GM18519 (cell line): ENCODE measurements around the gene SLC22A15.

Source experiments
- ATAC-seq: cut with Tn5 transposase; IDR thresholded peaks from one replicate; pipeline ENCODE4 v1.9.1; 2021; ENCODE audit warnings: mild to moderate bottlenecking, moderate library complexity; ENCODE audit not compliant: unreplicated experiment, low FRiP score

SLC22A15 gene

GRCh38 chr1:116096013-116096618, 119.8 kb downstream of the SLC22A15 start:
- ATAC-seq = no peak

- ATAC-seq = no peak
These were observed 121.3 kb downstream of the SLC22A15 start for GRCh38 chr1:116097626-116098025.

- no peak for ATAC-seq
These were observed 123.1 kb downstream of the SLC22A15 start for GRCh38 chr1:116099379-116099778.

- no peak for ATAC-seq
These were observed 123.6 kb downstream of the SLC22A15 start for GRCh38 chr1:116099919-116100318.

GRCh38 chr1:116104667-116105066, 128.4 kb downstream of the SLC22A15 start:
- no peak for ATAC-seq

GRCh38 chr1:116105996-116106395, 129.7 kb downstream of the SLC22A15 start:
- no peak for ATAC-seq

- no peak for ATAC-seq
These were observed 130.3 kb downstream of the SLC22A15 start for GRCh38 chr1:116106646-116107045.

GRCh38 chr1:116107371-116107770, 131.1 kb downstream of the SLC22A15 start:
- ATAC-seq = no peak

GRCh38 chr1:116110567-116111523, 134.5 kb downstream of the SLC22A15 start, which contains the start of gene MAB21L3:
Gene MAB21L3 (plus strand): TSS chr1:116111399. CDS start chr1:116112616, 1,217 bp downstream.
- no peak for ATAC-seq

- ATAC-seq = no peak
These were observed 135.3 kb downstream of the SLC22A15 start for GRCh38 chr1:116111524-116112021.

- ATAC-seq = no peak
These were observed 136.3 kb downstream of the SLC22A15 start for GRCh38 chr1:116112388-116113140.

- no peak for ATAC-seq
These were observed 137.3 kb downstream of the SLC22A15 start for GRCh38 chr1:116113615-116114014.

GRCh38 chr1:116115476-116116439, 139.4 kb downstream of the SLC22A15 start:
- no peak for ATAC-seq

- ATAC-seq = no peak
These were observed 142.2 kb downstream of the SLC22A15 start for GRCh38 chr1:116118471-116118870.
